ENCODE data around the gene CRHBP. TPM values are rescaled to one million over a fixed set of nuclear protein-coding genes. Genes with fewer than 3 reads are reported as not detected.

The CRHBP gene
- total RNA-seq, 4 donors from 2014 or later, result 1.3 to 8.1 (median 7.0) TPM; not detected in 1

GRCh38 chr5:76926329-76927105 is 26.3 kb upstream of the CRHBP start:
- Histone ChIP-seq H3K4me1 (no peaks in the 10 kb centered on the region), H3K36me3 (no peaks in the 10 kb centered on the region), H3K9me3 (no peaks in the 10 kb centered on the region), H3K27ac (no peak overlapping the region), H3K4me3 (no peak overlapping the region), H3K27me3 (no peaks in the 10 kb centered on the region)
- intact Hi-C loops (cut with DNase I; ENCODE audit: low total_unique reads), result no loop called here
- no peak for TF ChIP-seq POLR2A (IDR thresholded peaks at IDR 0.05)
- DNase-seq, result no peak

GRCh38 chr5:76927961-76928360 is 24.9 kb upstream of the CRHBP start:
- no peak for DNase-seq
- Histone ChIP-seq H3K36me3 (no peaks in the 10 kb centered on the region), H3K4me3 (no peak overlapping the region), H3K9me3 (no peaks in the 10 kb centered on the region), H3K27ac (no peak overlapping the region), H3K27me3 (no peaks in the 10 kb centered on the region), H3K4me1 (no peaks in the 10 kb centered on the region)
- no peak for TF ChIP-seq POLR2A (IDR thresholded peaks at IDR 0.05)
- no peak for TF ChIP-seq CTCF (IDR thresholded peaks at IDR 0.05)
- intact Hi-C loops (cut with DNase I; ENCODE audit: low total_unique reads), result no loop called here

- TF ChIP-seq POLR2A (IDR thresholded peaks at IDR 0.05) (no peak), CTCF (IDR thresholded peaks at IDR 0.05) (no peak)
- Histone ChIP-seq H3K4me3 (no peak overlapping the region), H3K36me3 (no peaks in the 10 kb centered on the region), H3K4me1 (no peaks in the 10 kb centered on the region), H3K27ac (no peak overlapping the region), H3K27me3 (no peaks in the 10 kb centered on the region), H3K9me3 (no peaks in the 10 kb centered on the region)
- no peak for DNase-seq
- intact Hi-C loops (cut with DNase I; ENCODE audit: low total_unique reads), result no loop called here
These were observed 22.8 kb upstream of the CRHBP start for GRCh38 chr5:76930083-76930482.

GRCh38 chr5:76938177-76938576 is 14.7 kb upstream of the CRHBP start:
- no peaks in the 10 kb centered on the region for H3K36me3 ChIP-seq
- H3K9me3 ChIP-seq, result no peaks in the 10 kb centered on the region
- TF ChIP-seq CTCF (IDR thresholded peaks at IDR 0.05) (no peak), POLR2A (IDR thresholded peaks at IDR 0.05) (no peak)
- H3K4me1 ChIP-seq, result no peaks in the 10 kb centered on the region
- intact Hi-C loops (cut with DNase I; ENCODE audit: low total_unique reads), result no loop called here
- no peak overlapping the region for H3K4me3 ChIP-seq
- DNase-seq, result no peak
- H3K27me3 ChIP-seq, result no peaks in the 10 kb centered on the region
- no peak overlapping the region for H3K27ac ChIP-seq

GRCh38 chr5:76941000-76941399 is 11.8 kb upstream of the CRHBP start:
- no peak overlapping the region for H3K4me3 ChIP-seq
- no peak for TF ChIP-seq POLR2A (IDR thresholded peaks at IDR 0.05)
- TF ChIP-seq CTCF (IDR thresholded peaks at IDR 0.05), result no peak
- no peaks in the 10 kb centered on the region for H3K9me3 ChIP-seq
- DNase-seq, result no peak
- intact Hi-C loops (cut with DNase I; ENCODE audit: low total_unique reads), result no loop called here
- H3K27ac ChIP-seq, result no peak overlapping the region
- H3K27me3 ChIP-seq, result no peaks in the 10 kb centered on the region
- H3K36me3 ChIP-seq, result no peaks in the 10 kb centered on the region
- H3K4me1 ChIP-seq, result no peaks in the 10 kb centered on the region

Measured in uterus (tissue), 4 donors.